HEK293 (cell line): Measurements from ENCODE around the gene ELFN1.
A peak's percentile ranks its signal among the peaks of the same experiment; 100 is the strongest.

ENCODE experiments used
- CTCF ChIA-PET: fragments of 350-600 bp; formaldehyde crosslinking; extraction: SDS; loops from one replicate; lab custom pipeline; 2021; ENCODE audit warnings: antibody characterized with exemption; lab: Yijun Ruan, JAX
- POLR2A ChIA-PET: fragments of 300-600 bp; formaldehyde crosslinking; extraction: SDS; loops from one replicate; lab custom pipeline; 2020; ENCODE audit warnings: antibody characterized with exemption, inconsistent platforms; lab: Yijun Ruan, JAX
- H3K27ac ChIP-seq: fragments of 200-500 bp; sonication (Bioruptor generic); 2 replicates; pipeline ENCODE4 v1.5.1; 2014; ENCODE audit warnings: low read depth, low read length, control low read depth, inconsistent platforms; ENCODE audit errors: extremely low read depth
- H3K36me3 ChIP-seq, 2 experiments: fragments of 200-500 bp in 1 of 2; sonication (Bioruptor generic) in 1 of 2; 1 replicate in 1 of 2; 2 replicates in 1 of 2; pipeline ENCODE4 v1.5.1; 2014 to 2017; ENCODE audit warnings: inconsistent platforms in 2 of 2, low read length in 2 of 2; ENCODE audit not compliant: control insufficient read depth in 2 of 2, insufficient read depth in 1 of 2
- H3K4me1 ChIP-seq: fragments of 200-500 bp; sonication (Bioruptor generic); 2 replicates; pipeline ENCODE4 v1.5.1; 2014; ENCODE audit warnings: mild to moderate bottlenecking, low read length, inconsistent platforms; ENCODE audit not compliant: control insufficient read depth, insufficient read depth
- H3K4me3 ChIP-seq: 2 replicates; pipeline ENCODE4 v1.5.1; 2011; ENCODE audit warnings: low read depth, mild to moderate bottlenecking, control low read depth, low read length, moderate library complexity
- H3K9me3 ChIP-seq: fragments of 200-500 bp; sonication (Bioruptor generic); 2 replicates; pipeline ENCODE4 v1.5.1; 2014; ENCODE audit warnings: low read depth, low read length, inconsistent platforms; ENCODE audit not compliant: control insufficient read depth, insufficient read depth
- GLIS2 ChIP-seq: fragments of 450-650 bp; formaldehyde crosslinking; IDR thresholded peaks from 2 replicates; pipeline ENCODE4 v1.5.1; 2016; ENCODE audit warnings: missing biosample characterization, missing genetic modification characterization
- IKZF3 ChIP-seq: fragments of 450-650 bp; IDR thresholded peaks from 2 replicates; pipeline ENCODE4 v1.5.0; 2018; ENCODE audit warnings: missing biosample characterization, mild to moderate bottlenecking, missing genetic modification characterization, moderate library complexity
- KLF1 ChIP-seq: fragments of 450-650 bp; formaldehyde crosslinking; IDR thresholded peaks from 2 replicates; pipeline ENCODE4 v1.5.1; 2016; ENCODE audit warnings: missing biosample characterization, missing genetic modification characterization
- SP2 ChIP-seq: fragments of 450-650 bp; formaldehyde crosslinking; IDR thresholded peaks from 2 replicates; pipeline ENCODE4 v1.5.1; 2016; ENCODE audit warnings: missing biosample characterization, missing genetic modification characterization
- WT1 ChIP-seq: fragments of 450-650 bp; formaldehyde crosslinking; IDR thresholded peaks from 2 replicates; pipeline ENCODE4 v1.5.1; 2016; ENCODE audit warnings: missing biosample characterization, missing genetic modification characterization
- ZBTB7A ChIP-seq: fragments of 450-650 bp; formaldehyde crosslinking; IDR thresholded peaks from 2 replicates; pipeline ENCODE4 v1.5.1; 2016; ENCODE audit warnings: low read depth, missing biosample characterization, missing genetic modification characterization
- ZFHX2 ChIP-seq: fragments of 450-650 bp; formaldehyde crosslinking; conservative IDR thresholded peaks from 2 replicates; pipeline ENCODE4 v1.5.1; 2016; ENCODE audit warnings: missing biosample characterization, missing genetic modification characterization
- ZFP37 ChIP-seq: fragments of 450-650 bp; formaldehyde crosslinking; IDR thresholded peaks from 2 replicates; pipeline ENCODE4 v1.5.1; 2016; ENCODE audit warnings: missing biosample characterization, missing genetic modification characterization
- ZNF155 ChIP-seq: fragments of 450-650 bp; formaldehyde crosslinking; IDR thresholded peaks from 2 replicates; pipeline ENCODE4 v1.5.1; 2016; ENCODE audit warnings: missing biosample characterization, missing genetic modification characterization
- ZNF169 ChIP-seq: fragments of 450-650 bp; formaldehyde crosslinking; IDR thresholded peaks from 2 replicates; pipeline ENCODE4 v1.5.1; 2016; ENCODE audit warnings: missing biosample characterization, missing genetic modification characterization
- ZNF174 ChIP-seq: fragments of 450-650 bp; formaldehyde crosslinking; IDR thresholded peaks from 2 replicates; pipeline ENCODE4 v1.5.0; 2017; ENCODE audit warnings: missing biosample characterization, mild to moderate bottlenecking, missing genetic modification characterization
- ZNF202 ChIP-seq: fragments of 450-650 bp; formaldehyde crosslinking; IDR thresholded peaks from 2 replicates; pipeline ENCODE4 v1.5.1; 2016; ENCODE audit warnings: missing biosample characterization, missing genetic modification characterization, borderline replicate concordance
- ZNF266 ChIP-seq: fragments of 450-650 bp; formaldehyde crosslinking; IDR thresholded peaks from 2 replicates; pipeline ENCODE4 v1.5.1; 2016; ENCODE audit warnings: missing biosample characterization, missing genetic modification characterization, low read depth
- ZNF302 ChIP-seq: fragments of 450-650 bp; formaldehyde crosslinking; IDR thresholded peaks from 2 replicates; pipeline ENCODE4 v1.5.1; 2016; ENCODE audit warnings: missing biosample characterization, missing genetic modification characterization, low read depth
- ZNF391 ChIP-seq: fragments of 450-650 bp; formaldehyde crosslinking; IDR thresholded peaks from 2 replicates; pipeline ENCODE4 v1.5.1; 2016; ENCODE audit warnings: low read depth, missing biosample characterization, missing genetic modification characterization, borderline replicate concordance
- ZNF626 ChIP-seq: fragments of 450-650 bp; sonication (Bioruptor Pico); formaldehyde crosslinking; IDR thresholded peaks from 2 replicates; pipeline ENCODE4 v1.5.1; 2018; ENCODE audit warnings: missing biosample characterization, missing genetic modification characterization, inconsistent platforms
- ZNF629 ChIP-seq: fragments of 450-650 bp; formaldehyde crosslinking; IDR thresholded peaks from 2 replicates; pipeline ENCODE4 v1.5.1; 2017; ENCODE audit warnings: missing biosample characterization, missing genetic modification characterization
- ZNF654 ChIP-seq: fragments of 450-650 bp; formaldehyde crosslinking; IDR thresholded peaks from 2 replicates; pipeline ENCODE4 v1.5.1; 2016; ENCODE audit warnings: low read depth, missing biosample characterization, missing genetic modification characterization
- TF ChIP-seq, protein P1 (sequence below): fragments of 450-650 bp; formaldehyde crosslinking; IDR thresholded peaks from 2 replicates; pipeline ENCODE4 v1.5.1; 2016; ENCODE audit warnings: missing biosample characterization, missing genetic modification characterization
- TF ChIP-seq, protein P2 (sequence below): fragments of 450-650 bp; formaldehyde crosslinking; optimal IDR thresholded peaks from 2 replicates; pipeline ENCODE3; 2016; ENCODE audit warnings: missing biosample characterization, mild to moderate bottlenecking, missing genetic modification characterization
- TF ChIP-seq, protein P3 (sequence below): fragments of 450-650 bp; formaldehyde crosslinking; IDR thresholded peaks from 2 replicates; pipeline ENCODE4 v1.5.1; 2016; ENCODE audit warnings: missing biosample characterization, missing genetic modification characterization
- TF ChIP-seq, protein P4 (sequence below): fragments of 450-650 bp; IDR thresholded peaks from 2 replicates; pipeline ENCODE4 v1.5.1; 2018; ENCODE audit warnings: missing biosample characterization, missing genetic modification characterization
- TF ChIP-seq, protein P5 (sequence below): fragments of 450-650 bp; IDR thresholded peaks from 2 replicates; pipeline ENCODE4 v1.5.1; 2018; ENCODE audit warnings: missing biosample characterization, mild to moderate bottlenecking, missing genetic modification characterization

The ELFN1 gene

DNA sequence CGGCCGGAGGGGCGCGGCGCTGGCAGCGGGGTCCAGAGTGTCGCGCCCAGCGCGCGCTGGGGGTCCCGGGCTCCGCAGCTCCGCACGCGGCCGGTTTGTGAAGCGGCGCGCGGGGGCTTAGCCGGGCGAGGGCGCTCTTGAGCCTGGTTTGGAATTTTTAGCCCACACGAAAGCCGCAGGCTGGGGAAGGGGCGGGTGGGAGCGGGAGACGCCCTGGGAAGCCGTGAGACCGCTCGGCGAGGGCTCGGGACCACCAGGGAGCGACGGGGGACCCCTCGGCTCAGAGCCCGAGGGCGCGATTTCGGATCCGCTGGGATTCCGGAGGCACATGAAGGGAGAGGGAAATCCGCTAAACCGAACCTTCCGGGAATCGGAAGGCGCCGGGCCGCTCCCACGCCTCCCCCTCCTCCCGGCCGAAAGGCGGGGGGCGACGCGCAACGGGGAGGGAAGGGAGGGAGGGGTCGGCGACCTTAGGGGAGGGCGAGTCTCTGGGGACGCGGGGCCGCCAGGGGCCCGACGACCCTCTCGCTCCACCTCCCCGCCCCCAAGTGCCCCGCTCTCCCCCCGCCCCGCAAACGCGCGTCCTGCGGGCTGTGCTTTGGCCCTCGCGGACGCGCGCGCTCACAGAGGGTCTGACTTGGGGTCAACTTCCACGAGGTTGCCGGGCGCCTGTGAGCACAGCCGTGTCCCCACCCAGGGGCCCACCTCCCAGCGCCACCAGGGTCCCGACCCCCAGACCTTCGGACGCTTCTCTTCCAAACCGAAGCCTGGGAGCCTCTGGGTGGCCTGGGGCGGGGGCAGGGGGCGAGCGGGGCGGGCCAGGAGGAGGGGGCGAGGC lies 5.1 kb upstream of the ELFN1 start (continued):
- TF ChIP-seq, protein P1, sequence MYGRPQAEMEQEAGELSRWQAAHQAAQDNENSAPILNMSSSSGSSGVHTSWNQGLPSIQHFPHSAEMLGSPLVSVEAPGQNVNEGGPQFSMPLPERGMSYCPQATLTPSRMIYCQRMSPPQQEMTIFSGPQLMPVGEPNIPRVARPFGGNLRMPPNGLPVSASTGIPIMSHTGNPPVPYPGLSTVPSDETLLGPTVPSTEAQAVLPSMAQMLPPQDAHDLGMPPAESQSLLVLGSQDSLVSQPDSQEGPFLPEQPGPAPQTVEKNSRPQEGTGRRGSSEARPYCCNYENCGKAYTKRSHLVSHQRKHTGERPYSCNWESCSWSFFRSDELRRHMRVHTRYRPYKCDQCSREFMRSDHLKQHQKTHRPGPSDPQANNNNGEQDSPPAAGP (tag by site-specific recombination), result peak; percentile 61; the same call in 1 of the 2 replicates
- no peak for TF ChIP-seq ZNF155 (tag by site-specific recombination)
- no peak for TF ChIP-seq ZNF302 (tag by site-specific recombination)
- TF ChIP-seq WT1 (tag by site-specific recombination), result peak; percentile 33; the same call in 1 of the 2 replicates
- TF ChIP-seq ZBTB7A (tag by site-specific recombination), result peak; percentile 86
- TF ChIP-seq KLF1, result peak; percentile 39; the same call in 1 of the 2 replicates
- TF ChIP-seq, protein P2, sequence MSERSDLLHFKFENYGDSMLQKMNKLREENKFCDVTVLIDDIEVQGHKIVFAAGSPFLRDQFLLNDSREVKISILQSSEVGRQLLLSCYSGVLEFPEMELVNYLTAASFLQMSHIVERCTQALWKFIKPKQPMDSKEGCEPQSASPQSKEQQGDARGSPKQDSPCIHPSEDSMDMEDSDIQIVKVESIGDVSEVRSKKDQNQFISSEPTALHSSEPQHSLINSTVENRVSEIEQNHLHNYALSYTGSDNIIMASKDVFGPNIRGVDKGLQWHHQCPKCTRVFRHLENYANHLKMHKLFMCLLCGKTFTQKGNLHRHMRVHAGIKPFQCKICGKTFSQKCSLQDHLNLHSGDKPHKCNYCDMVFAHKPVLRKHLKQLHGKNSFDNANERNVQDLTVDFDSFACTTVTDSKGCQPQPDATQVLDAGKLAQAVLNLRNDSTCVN (tag by site-specific recombination), result peak; percentile 68
- no peak for TF ChIP-seq ZNF174 (tag by site-specific recombination)
- TF ChIP-seq IKZF3, result peak; percentile 53; the same call in 1 of the 2 replicates
- TF ChIP-seq, protein P3, sequence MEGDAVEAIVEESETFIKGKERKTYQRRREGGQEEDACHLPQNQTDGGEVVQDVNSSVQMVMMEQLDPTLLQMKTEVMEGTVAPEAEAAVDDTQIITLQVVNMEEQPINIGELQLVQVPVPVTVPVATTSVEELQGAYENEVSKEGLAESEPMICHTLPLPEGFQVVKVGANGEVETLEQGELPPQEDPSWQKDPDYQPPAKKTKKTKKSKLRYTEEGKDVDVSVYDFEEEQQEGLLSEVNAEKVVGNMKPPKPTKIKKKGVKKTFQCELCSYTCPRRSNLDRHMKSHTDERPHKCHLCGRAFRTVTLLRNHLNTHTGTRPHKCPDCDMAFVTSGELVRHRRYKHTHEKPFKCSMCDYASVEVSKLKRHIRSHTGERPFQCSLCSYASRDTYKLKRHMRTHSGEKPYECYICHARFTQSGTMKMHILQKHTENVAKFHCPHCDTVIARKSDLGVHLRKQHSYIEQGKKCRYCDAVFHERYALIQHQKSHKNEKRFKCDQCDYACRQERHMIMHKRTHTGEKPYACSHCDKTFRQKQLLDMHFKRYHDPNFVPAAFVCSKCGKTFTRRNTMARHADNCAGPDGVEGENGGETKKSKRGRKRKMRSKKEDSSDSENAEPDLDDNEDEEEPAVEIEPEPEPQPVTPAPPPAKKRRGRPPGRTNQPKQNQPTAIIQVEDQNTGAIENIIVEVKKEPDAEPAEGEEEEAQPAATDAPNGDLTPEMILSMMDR, result peak; percentile 48; the same call in 1 of the 2 replicates
- peak; percentile 80 for TF ChIP-seq ZFHX2 (tag by site-specific recombination)
- no peak for TF ChIP-seq ZNF266 (tag by site-specific recombination)
- peak; percentile 35 for TF ChIP-seq ZNF654 (tag by site-specific recombination)
- TF ChIP-seq SP2 (tag by site-specific recombination), result 0 out of 2 replicates have a peak, but pooled peaks have one; percentile 11

DNA sequence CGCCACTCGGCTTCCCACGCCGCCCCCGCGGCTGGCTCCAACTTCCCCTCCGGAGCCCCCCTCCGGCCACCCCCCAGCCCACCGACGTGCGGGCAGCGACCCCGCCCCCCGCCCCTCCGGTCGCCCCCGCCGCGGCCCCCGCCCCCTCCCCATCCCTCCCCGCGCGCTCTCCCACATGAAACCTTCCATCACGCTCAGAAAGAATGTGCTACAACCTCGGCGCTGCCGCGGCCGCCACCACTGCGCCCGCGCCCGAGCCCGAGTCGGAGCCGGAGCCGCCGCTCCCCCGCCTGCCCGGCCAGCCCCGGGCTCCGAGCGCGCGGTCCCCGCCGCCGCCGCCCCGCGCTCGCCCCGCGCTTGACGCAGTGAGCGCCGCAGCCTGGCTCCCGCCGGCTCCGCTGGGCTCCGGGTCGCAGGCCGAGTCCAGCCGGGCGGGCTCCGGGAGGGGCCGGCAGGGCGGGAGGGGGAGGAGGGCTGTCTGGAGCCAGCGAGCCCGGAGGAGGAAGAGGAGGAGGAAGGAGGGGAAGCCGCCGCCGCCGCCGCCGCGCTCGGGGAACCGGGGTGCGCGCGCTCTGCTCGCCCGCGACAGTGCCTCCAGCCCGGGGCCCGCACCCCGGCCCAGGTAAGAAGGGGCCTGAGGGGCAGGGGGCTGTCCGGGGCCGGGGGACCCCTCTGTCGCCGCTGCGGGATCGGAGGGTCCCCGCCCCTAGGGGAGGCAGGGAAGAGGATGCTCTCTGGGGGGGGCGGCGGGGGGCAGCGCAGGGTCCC lies 4.3 kb upstream of the ELFN1 start:
- TF ChIP-seq ZNF202 (tag by site-specific recombination), result no peak
- no peak for TF ChIP-seq ZFP37 (tag by site-specific recombination)
- no peak for TF ChIP-seq ZNF626 (tag by site-specific recombination)
- TF ChIP-seq, protein P4, sequence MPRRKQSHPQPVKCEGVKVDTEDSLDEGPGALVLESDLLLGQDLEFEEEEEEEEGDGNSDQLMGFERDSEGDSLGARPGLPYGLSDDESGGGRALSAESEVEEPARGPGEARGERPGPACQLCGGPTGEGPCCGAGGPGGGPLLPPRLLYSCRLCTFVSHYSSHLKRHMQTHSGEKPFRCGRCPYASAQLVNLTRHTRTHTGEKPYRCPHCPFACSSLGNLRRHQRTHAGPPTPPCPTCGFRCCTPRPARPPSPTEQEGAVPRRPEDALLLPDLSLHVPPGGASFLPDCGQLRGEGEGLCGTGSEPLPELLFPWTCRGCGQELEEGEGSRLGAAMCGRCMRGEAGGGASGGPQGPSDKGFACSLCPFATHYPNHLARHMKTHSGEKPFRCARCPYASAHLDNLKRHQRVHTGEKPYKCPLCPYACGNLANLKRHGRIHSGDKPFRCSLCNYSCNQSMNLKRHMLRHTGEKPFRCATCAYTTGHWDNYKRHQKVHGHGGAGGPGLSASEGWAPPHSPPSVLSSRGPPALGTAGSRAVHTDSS, result peak; percentile 89
- no peak for TF ChIP-seq ZNF629 (tag by site-specific recombination)
- TF ChIP-seq, protein P5, sequence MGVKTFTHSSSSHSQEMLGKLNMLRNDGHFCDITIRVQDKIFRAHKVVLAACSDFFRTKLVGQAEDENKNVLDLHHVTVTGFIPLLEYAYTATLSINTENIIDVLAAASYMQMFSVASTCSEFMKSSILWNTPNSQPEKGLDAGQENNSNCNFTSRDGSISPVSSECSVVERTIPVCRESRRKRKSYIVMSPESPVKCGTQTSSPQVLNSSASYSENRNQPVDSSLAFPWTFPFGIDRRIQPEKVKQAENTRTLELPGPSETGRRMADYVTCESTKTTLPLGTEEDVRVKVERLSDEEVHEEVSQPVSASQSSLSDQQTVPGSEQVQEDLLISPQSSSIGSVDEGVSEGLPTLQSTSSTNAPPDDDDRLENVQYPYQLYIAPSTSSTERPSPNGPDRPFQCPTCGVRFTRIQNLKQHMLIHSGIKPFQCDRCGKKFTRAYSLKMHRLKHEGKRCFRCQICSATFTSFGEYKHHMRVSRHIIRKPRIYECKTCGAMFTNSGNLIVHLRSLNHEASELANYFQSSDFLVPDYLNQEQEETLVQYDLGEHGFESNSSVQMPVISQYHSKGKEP, result no peak
- TF ChIP-seq ZNF169 (tag by site-specific recombination), result no peak
- TF ChIP-seq ZNF391 (tag by site-specific recombination), result no peak
- TF ChIP-seq GLIS2, result no peak
- ChIA-PET POLR2A (no interaction called here), CTCF (no interaction called here)
- H3K36me3 ChIP-seq, result no peaks in the 10 kb centered on the region
- H3K9me3 ChIP-seq, result no peaks in the 10 kb centered on the region
- 0 out of 2 replicates have a peak, but pooled peaks cover 3% of the 10 kb centered on the region for H3K4me1 ChIP-seq
- H3K27ac ChIP-seq, result no peak overlapping the region
- peak overlapping the region; percentile 48 for H3K4me3 ChIP-seq
